ENCODE measurements around the gene CGNL1. TPM values are rescaled to one million over a fixed set of nuclear protein-coding genes. Genes with fewer than 3 reads are reported as not detected.

The CGNL1 gene, protein sequence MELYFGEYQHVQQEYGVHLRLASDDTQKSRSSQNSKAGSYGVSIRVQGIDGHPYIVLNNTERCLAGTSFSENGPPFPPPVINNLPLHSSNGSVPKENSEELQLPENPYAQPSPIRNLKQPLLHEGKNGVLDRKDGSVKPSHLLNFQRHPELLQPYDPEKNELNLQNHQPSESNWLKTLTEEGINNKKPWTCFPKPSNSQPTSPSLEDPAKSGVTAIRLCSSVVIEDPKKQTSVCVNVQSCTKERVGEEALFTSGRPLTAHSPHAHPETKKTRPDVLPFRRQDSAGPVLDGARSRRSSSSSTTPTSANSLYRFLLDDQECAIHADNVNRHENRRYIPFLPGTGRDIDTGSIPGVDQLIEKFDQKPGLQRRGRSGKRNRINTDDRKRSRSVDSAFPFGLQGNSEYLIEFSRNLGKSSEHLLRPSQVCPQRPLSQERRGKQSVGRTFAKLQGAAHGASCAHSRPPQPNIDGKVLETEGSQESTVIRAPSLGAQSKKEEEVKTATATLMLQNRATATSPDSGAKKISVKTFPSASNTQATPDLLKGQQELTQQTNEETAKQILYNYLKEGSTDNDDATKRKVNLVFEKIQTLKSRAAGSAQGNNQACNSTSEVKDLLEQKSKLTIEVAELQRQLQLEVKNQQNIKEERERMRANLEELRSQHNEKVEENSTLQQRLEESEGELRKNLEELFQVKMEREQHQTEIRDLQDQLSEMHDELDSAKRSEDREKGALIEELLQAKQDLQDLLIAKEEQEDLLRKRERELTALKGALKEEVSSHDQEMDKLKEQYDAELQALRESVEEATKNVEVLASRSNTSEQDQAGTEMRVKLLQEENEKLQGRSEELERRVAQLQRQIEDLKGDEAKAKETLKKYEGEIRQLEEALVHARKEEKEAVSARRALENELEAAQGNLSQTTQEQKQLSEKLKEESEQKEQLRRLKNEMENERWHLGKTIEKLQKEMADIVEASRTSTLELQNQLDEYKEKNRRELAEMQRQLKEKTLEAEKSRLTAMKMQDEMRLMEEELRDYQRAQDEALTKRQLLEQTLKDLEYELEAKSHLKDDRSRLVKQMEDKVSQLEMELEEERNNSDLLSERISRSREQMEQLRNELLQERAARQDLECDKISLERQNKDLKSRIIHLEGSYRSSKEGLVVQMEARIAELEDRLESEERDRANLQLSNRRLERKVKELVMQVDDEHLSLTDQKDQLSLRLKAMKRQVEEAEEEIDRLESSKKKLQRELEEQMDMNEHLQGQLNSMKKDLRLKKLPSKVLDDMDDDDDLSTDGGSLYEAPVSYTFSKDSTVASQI
- not detected for total RNA-seq

DNA sequence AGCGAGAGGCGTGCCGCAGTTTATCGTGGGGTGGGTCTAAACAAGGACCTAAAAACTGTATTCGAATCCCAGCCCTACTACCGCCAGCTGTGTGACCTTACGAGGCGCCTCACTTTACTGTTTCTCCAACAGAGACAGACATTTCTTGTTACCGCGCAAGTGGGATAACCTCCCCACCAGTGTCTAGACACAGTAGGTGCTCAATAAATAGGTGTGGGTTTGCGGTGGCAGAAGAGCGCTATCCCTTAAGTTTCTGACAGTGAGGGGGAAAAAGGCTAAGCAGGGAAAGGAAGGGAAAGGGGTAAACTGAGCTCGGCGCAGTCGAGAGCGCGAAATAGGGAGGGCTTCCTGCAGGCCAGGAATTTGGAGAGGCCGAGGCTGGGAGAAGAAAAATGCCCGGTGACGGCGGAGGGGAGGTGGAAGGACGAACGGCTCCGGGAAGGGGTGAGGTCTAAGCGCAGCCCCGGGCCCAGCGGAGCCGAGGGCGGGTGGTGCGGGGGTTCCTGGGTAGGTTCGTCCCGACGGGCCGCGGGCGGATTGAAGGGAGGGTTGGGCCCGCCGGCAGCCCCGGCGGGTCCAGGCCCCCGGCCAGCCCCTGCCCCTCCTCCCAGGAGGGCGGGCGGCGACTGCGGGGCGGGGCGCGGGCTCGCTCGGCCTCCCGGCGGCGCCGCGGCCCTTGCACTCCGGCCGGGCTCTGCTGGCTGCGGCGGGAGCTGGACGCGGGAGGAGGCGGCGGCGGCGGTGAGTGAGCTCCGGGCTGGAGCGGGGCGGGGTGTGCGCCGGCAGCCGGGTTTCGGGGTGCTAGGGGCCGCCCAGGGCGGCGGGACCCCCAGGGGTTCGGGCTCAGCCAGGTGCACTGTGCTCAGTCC, at the start of gene CGNL1:
Gene CGNL1 (plus strand): TSS at position 679 of the 869 bp plus-strand sequence. CDS start 61,495 bp downstream, outside the sequence.
- Mint-ChIP-seq H3K4me3 (peak within 1 kb of the TSS; percentile 72 to 86), H3K4me1 (ENCODE audit: low read depth) (peaks cover 3% of the 10 kb centered on the region), H3K9me3 (no peaks in the 10 kb centered on the region), H3K27me3 (ENCODE audit: low read depth) (peaks cover 48% of the 10 kb centered on the region), H3K36me3 (ENCODE audit: insufficient read depth in 2 of 2) (peaks cover 2 to 3% of the 10 kb centered on the region in 2 donors), H3K27ac (no peak within 1 kb of the TSS)
- peak in 1 of 2 donors; percentile 2 for DNase-seq
- peak in 1 of 2 donors; percentile 9 for ATAC-seq (replicated peaks in 1 of 2)

DNA sequence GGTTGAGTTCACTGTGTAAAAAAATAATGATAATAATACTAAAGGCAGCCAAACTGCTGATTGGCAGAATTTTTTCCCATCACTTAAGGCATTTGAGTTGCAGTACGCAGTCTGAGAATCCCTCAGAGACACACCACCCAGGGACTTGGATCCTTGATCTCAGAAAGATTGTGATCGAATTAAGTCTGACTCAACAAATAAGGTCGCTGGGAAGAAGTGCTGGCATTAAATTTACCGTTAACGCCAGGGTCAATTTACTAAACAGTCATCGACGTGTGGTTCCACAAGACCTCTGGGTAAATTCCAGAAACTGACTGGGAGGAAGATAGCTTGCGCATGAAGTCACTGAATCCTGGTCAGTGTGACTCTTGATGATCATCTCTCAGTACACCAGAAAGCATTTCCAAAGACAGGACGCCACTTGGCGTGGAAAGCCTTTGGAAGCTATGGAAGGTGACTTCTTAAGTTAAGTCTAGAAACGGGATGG, 48.3 kb upstream of the CGNL1 start:
- ATAC-seq (replicated peaks in 1 of 2): no peak
- Mint-ChIP-seq H3K4me1 (ENCODE audit: low read depth) (no peaks in the 10 kb centered on the region), H3K27ac (no peak overlapping the region), H3K36me3 (ENCODE audit: insufficient read depth in 2 of 2) (no peaks in the 10 kb centered on the region), H3K27me3 (ENCODE audit: low read depth) (peaks cover 4% of the 10 kb centered on the region), H3K4me3 (no peak overlapping the region), H3K9me3 (no peaks in the 10 kb centered on the region)
- no peak for DNase-seq

DNA sequence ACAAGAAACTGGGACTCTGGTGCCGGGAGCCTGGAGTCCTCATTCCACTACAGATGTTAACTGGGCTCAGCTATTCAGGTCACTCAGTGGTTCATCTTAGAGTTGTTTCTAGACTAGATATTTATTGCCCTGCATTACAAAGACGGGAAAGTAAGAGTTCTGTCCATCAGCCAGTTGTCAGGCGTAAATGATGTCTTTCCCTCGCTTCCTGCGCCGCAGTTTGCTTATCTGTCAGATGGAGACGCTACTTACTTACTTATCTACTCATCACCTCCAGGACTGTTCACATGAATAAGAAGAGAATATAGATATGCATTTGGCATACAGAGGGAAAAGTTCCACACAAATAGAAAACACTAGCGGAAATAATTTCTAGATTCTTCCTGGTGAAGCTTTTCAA, 47.8 kb upstream of the CGNL1 start:
- Mint-ChIP-seq H3K4me1 (ENCODE audit: low read depth) (no peaks in the 10 kb centered on the region), H3K4me3 (no peak overlapping the region), H3K36me3 (ENCODE audit: insufficient read depth in 2 of 2) (no peaks in the 10 kb centered on the region), H3K27me3 (ENCODE audit: low read depth) (peaks cover 4% of the 10 kb centered on the region), H3K27ac (no peak overlapping the region), H3K9me3 (no peaks in the 10 kb centered on the region)
- ATAC-seq (replicated peaks in 1 of 2) (no peak), DNase-seq (no peak)

DNA sequence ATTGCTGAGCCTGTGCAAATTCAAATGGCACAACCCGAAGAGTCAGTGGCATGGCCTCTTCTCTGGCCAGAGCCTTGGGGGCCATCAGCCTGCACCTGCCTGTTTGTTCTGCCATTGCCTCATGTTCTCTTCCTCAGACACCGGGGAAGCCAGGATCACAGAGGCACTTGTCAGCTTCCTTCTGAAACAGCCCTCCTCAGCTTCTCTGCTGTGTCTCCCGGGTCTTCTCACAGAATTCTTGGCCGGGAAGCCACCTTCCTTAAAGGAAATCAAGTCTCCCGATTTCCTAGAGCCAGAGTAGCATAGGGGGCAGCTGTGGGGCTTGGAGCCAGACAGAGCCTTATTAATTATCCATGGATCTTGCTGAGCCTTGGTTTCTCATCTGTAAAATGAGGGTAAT, 47.4 kb upstream of the CGNL1 start:
- Mint-ChIP-seq H3K4me3 (no peak overlapping the region), H3K9me3 (no peaks in the 10 kb centered on the region), H3K27me3 (ENCODE audit: low read depth) (peaks cover 5% of the 10 kb centered on the region), H3K36me3 (ENCODE audit: insufficient read depth in 2 of 2) (no peaks in the 10 kb centered on the region), H3K27ac (no peak overlapping the region), H3K4me1 (ENCODE audit: low read depth) (no peaks in the 10 kb centered on the region)
- ATAC-seq (replicated peaks in 1 of 2) (no peak), DNase-seq (no peak)

DNA sequence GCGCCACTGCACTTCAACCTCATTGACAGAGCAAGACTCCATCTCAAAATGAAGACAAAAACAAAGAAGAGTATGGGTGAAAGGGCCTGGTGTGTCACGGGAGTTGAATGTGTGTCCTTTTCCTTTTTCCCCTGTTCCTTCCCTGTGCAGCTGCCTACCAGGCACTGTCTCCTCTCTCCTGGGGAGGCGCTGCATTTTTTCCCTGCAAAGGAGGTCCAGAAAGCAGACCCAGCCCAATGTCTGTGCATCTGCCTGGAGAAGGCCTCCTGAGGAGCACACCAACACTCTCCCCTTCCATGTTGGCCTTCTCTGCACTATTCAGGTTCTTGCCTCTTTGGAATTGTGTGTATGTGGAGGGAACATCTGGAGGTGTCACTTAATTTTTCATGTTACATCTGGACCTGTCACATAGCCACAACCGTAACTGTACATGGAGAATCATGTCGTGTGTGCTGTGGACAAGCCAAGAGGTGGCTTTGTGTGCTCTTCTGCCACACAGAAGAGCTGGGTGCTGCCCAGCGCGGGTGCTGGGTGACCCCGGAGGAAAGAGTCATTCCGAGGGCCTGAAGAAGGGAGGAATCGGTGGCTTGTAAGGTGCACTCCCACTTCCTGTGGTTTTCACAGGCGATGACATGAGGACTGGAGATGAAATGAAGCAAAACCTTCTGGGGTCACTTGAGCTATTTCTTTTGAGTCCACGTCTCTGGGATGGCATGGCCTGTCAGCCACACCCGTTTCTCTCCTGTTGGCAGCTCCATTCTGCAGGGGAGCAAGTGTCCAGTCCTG, 46.5 kb upstream of the CGNL1 start:
- H3K27me3 Mint-ChIP-seq (ENCODE audit: low read depth): peaks cover 14% of the 10 kb centered on the region
- no peaks in the 10 kb centered on the region for H3K4me1 Mint-ChIP-seq (ENCODE audit: low read depth)
- H3K4me3 Mint-ChIP-seq: no peak overlapping the region
- no peak overlapping the region for H3K27ac Mint-ChIP-seq
- DNase-seq (no peak), ATAC-seq (replicated peaks in 1 of 2) (no peak)
- H3K9me3 Mint-ChIP-seq: no peaks in the 10 kb centered on the region
- H3K36me3 Mint-ChIP-seq (ENCODE audit: insufficient read depth in 2 of 2): no peaks in the 10 kb centered on the region

DNA sequence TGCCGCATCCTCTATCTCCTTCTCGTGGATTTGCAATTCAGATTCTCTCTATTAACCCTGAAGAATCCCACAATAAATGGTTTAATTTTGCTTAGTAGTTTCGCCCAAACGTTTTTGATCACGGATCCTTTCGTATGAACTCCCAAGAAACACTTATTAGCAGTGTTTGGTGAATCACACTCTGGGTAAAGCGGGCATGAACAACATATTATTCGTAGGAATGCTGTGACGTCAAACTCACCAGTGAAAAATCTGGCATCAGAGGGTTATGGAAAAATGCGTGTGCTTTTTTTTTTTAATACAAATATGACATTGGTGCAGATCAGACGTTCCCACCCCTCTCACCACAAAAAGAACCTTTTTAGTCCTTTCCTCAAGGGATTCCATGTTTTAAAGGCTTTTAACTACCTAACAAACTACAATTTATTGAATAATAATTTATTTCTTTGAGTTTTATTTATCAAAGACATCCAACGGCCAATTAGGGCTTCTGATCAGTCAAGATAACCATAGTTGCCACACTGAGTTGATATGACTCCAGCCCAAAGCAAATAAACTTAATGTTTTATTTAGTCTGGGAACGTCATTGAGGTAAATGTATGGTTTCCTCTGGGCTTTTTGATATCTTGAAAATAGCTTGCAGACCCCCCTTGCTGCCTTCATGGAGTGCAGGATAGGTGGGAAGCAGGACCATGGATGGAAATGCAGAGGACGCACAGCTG, 45.5 kb upstream of the CGNL1 start:
- H3K36me3 Mint-ChIP-seq (ENCODE audit: insufficient read depth in 2 of 2): no peaks in the 10 kb centered on the region
- DNase-seq: no peak
- no peaks in the 10 kb centered on the region for H3K9me3 Mint-ChIP-seq
- H3K4me1 Mint-ChIP-seq (ENCODE audit: low read depth): no peaks in the 10 kb centered on the region
- H3K27me3 Mint-ChIP-seq (ENCODE audit: low read depth): peaks cover 17% of the 10 kb centered on the region
- no peak overlapping the region for H3K4me3 Mint-ChIP-seq
- ATAC-seq (replicated peaks in 1 of 2): no peak
- H3K27ac Mint-ChIP-seq: no peak overlapping the region

DNA sequence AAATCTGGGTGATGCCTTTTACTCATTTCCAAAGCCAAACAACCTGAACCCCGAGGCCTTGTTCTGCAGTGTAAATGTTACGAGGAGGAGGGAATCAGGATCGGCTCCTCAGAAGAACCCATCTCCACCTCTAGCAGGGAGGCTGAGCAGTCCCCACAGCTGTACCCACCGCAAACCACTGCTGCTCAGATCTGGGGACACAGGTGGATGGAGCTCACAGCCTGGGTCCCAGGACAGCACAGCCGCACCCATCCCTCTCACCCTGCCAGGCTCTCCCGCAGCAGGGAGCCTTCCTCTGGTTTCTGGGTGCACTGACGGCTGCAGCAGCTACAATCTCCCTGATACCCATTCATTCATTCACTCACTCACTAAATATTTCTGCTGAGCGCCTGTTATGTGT, 44.0 kb upstream of the CGNL1 start:
- DNase-seq: no peak
- no peak overlapping the region for H3K4me3 Mint-ChIP-seq
- peaks cover 17% of the 10 kb centered on the region for H3K27me3 Mint-ChIP-seq (ENCODE audit: low read depth)
- H3K9me3 Mint-ChIP-seq: no peaks in the 10 kb centered on the region
- no peak for ATAC-seq (replicated peaks in 1 of 2)
- no peak overlapping the region for H3K27ac Mint-ChIP-seq
- H3K36me3 Mint-ChIP-seq (ENCODE audit: insufficient read depth in 2 of 2): no peaks in the 10 kb centered on the region
- no peaks in the 10 kb centered on the region for H3K4me1 Mint-ChIP-seq (ENCODE audit: low read depth)

DNA sequence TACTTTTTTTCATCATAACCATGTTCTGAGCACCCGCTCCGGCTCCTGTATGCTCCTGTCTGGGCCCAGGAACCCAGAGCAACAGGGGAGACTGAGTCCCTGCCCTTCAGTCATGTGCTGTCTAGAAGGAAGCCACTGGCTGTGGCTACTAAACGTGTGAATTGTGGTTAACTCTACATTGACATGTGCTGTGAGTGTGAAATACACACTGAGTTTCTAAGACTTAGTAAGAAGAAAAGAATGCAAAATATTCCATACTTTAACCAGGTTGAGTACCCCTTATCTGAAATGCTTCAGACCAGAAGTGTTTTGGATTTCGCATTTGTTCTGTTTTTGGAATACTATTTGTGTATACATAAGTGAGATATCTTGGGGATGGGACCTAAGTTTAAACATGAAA, 42.8 kb upstream of the CGNL1 start:
- DNase-seq (no peak), ATAC-seq (replicated peaks in 1 of 2) (no peak)
- peaks cover 17% of the 10 kb centered on the region for H3K27me3 Mint-ChIP-seq (ENCODE audit: low read depth)
- no peak overlapping the region for H3K4me3 Mint-ChIP-seq
- no peak overlapping the region for H3K27ac Mint-ChIP-seq
- no peaks in the 10 kb centered on the region for H3K9me3 Mint-ChIP-seq
- H3K36me3 Mint-ChIP-seq (ENCODE audit: insufficient read depth in 2 of 2): no peaks in the 10 kb centered on the region
- H3K4me1 Mint-ChIP-seq (ENCODE audit: low read depth): no peaks in the 10 kb centered on the region

DNA sequence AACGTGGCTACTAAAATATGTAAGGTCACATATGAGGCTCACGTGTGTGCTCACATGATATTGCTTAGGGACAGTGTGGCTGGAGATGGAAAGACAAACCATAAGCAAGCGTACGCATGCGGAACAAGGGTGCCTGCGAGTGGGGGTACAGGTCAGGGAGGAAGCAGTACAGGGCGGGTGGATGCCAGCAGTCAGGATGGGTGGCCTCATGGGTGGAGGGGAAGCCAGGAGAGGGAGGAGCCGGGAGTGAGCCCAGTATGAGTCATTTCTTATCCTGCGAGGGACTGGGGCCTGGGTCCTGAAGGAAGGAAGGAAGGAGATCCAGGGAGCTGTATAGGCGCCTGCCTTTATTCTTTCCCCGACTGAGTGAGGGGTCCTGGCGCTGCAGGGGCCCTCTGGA, 42.0 kb upstream of the CGNL1 start:
- no peak overlapping the region for H3K4me3 Mint-ChIP-seq
- H3K36me3 Mint-ChIP-seq (ENCODE audit: insufficient read depth in 2 of 2): no peaks in the 10 kb centered on the region
- no peak overlapping the region for H3K27ac Mint-ChIP-seq
- no peak for ATAC-seq (replicated peaks in 1 of 2)
- H3K4me1 Mint-ChIP-seq (ENCODE audit: low read depth): no peaks in the 10 kb centered on the region
- no peaks in the 10 kb centered on the region for H3K9me3 Mint-ChIP-seq
- H3K27me3 Mint-ChIP-seq (ENCODE audit: low read depth): peaks cover 17% of the 10 kb centered on the region
- DNase-seq: no peak

DNA sequence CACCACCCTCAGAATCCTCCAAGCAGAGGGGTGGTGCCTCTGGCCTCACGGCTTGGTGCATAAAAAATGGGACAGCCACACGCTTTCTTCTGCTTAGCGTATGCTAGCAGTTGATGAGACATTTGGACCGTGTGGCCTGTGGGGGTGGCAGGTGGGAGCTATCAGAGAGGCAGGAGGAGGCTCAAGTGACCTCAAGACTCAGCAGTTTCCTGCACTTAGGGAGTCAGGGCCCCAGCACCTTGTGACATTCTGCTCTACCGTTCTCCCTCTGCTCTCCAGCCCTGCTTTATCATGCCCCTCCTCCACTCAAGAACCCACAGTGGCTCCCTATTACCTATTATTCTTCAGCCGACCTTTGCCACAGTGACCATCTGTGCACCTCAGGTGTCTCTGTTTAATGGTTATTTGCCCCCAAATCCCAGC, 41.0 kb upstream of the CGNL1 start:
- no peaks in the 10 kb centered on the region for H3K9me3 Mint-ChIP-seq
- no peaks in the 10 kb centered on the region for H3K4me1 Mint-ChIP-seq (ENCODE audit: low read depth)
- DNase-seq (no peak), ATAC-seq (replicated peaks in 1 of 2) (no peak)
- no peaks in the 10 kb centered on the region for H3K36me3 Mint-ChIP-seq (ENCODE audit: insufficient read depth in 2 of 2)
- no peak overlapping the region for H3K27ac Mint-ChIP-seq
- no peak overlapping the region for H3K4me3 Mint-ChIP-seq
- peaks cover 17% of the 10 kb centered on the region for H3K27me3 Mint-ChIP-seq (ENCODE audit: low read depth)

DNA sequence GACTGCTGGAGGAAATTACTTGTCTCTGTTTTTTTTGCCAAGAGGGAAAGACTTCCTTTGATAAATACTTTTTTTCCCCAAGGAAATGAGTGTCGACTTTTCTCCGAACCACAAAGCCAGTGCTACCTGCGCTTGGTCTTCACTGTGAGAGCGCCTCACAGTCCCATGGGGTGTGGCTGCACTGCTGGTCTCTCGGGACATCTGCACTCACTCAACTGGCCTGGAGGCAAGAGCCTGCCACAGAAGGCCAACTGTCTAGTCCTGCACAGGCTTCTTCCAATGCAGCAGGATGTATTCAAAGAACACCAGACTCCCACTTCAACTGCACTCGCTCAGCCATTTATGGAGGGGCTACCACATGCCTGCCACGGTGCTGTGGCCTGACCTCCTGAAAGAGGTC, 40.6 kb upstream of the CGNL1 start:
- ATAC-seq (replicated peaks in 1 of 2): no peak
- no peaks in the 10 kb centered on the region for H3K4me1 Mint-ChIP-seq (ENCODE audit: low read depth)
- no peak overlapping the region for H3K4me3 Mint-ChIP-seq
- no peak for DNase-seq
- H3K27me3 Mint-ChIP-seq (ENCODE audit: low read depth): peaks cover 13% of the 10 kb centered on the region
- no peak overlapping the region for H3K27ac Mint-ChIP-seq
- no peaks in the 10 kb centered on the region for H3K9me3 Mint-ChIP-seq
- H3K36me3 Mint-ChIP-seq (ENCODE audit: insufficient read depth in 2 of 2): no peaks in the 10 kb centered on the region
